ENCODE results near the gene RPS2.

Gene RPS2

GRCh38 chr16:1991588-1991947 lies 26.9 kb upstream of the RPS2 start:
- TF ChIP-seq POLR2AphosphoS5 (IDR thresholded peaks at IDR 0.05; ENCODE audit: low read depth, low read length), result no peak
- TF ChIP-seq TAF1 (IDR thresholded peaks at IDR 0.05; ENCODE audit: borderline replicate concordance, insufficient read depth, low read length), result no peak
- no peak for TF ChIP-seq FOXP2 (optimal IDR thresholded peaks at IDR 0.05; ENCODE audit: borderline replicate concordance, extremely low read depth, extremely low read length, insufficient read depth)
- TF ChIP-seq SIN3A (IDR thresholded peaks at IDR 0.05; ENCODE audit: borderline replicate concordance, insufficient read depth, low read length), result no peak
- TF ChIP-seq REST (IDR thresholded peaks at IDR 0.05; ENCODE audit: insufficient read depth in 1 of 2, low read depth in 2 of 2, low read length in 2 of 2), result no peak

GRCh38 chr16:1991135-1991551 lies 26.5 kb upstream of the RPS2 start:
- TF ChIP-seq TAF1 (IDR thresholded peaks at IDR 0.05; ENCODE audit: borderline replicate concordance, insufficient read depth, low read length) (no peak), REST (IDR thresholded peaks at IDR 0.05; ENCODE audit: insufficient read depth in 1 of 2, low read depth in 2 of 2, low read length in 2 of 2) (no peak), POLR2AphosphoS5 (IDR thresholded peaks at IDR 0.05; ENCODE audit: low read depth, low read length) (no peak), SIN3A (IDR thresholded peaks at IDR 0.05; ENCODE audit: borderline replicate concordance, insufficient read depth, low read length) (no peak), FOXP2 (optimal IDR thresholded peaks at IDR 0.05; ENCODE audit: borderline replicate concordance, extremely low read depth, extremely low read length, insufficient read depth) (no peak)

GRCh38 chr16:1990351-1991134 lies 25.9 kb upstream of the RPS2 start:
- no peak for TF ChIP-seq FOXP2 (optimal IDR thresholded peaks at IDR 0.05; ENCODE audit: borderline replicate concordance, extremely low read depth, extremely low read length, insufficient read depth)
- TF ChIP-seq SIN3A (IDR thresholded peaks at IDR 0.05; ENCODE audit: borderline replicate concordance, insufficient read depth, low read length), result no peak
- TF ChIP-seq REST (IDR thresholded peaks at IDR 0.05; ENCODE audit: insufficient read depth in 1 of 2, low read depth in 2 of 2, low read length in 2 of 2), result no peak
- no peak for TF ChIP-seq POLR2AphosphoS5 (IDR thresholded peaks at IDR 0.05; ENCODE audit: low read depth, low read length)
- TF ChIP-seq TAF1 (IDR thresholded peaks at IDR 0.05; ENCODE audit: borderline replicate concordance, insufficient read depth, low read length), result no peak

- TF ChIP-seq TAF1 (IDR thresholded peaks at IDR 0.05; ENCODE audit: borderline replicate concordance, insufficient read depth, low read length) (no peak), FOXP2 (optimal IDR thresholded peaks at IDR 0.05; ENCODE audit: borderline replicate concordance, extremely low read depth, extremely low read length, insufficient read depth) (no peak), POLR2AphosphoS5 (IDR thresholded peaks at IDR 0.05; ENCODE audit: low read depth, low read length) (no peak), SIN3A (IDR thresholded peaks at IDR 0.05; ENCODE audit: borderline replicate concordance, insufficient read depth, low read length) (no peak), REST (IDR thresholded peaks at IDR 0.05; ENCODE audit: insufficient read depth in 1 of 2, low read depth in 2 of 2, low read length in 2 of 2) (no peak)
These were observed 25.4 kb upstream of the RPS2 start for GRCh38 chr16:1990101-1990350.

Measured in PFSK-1 (cell line).